GM13976 (cell line): ENCODE measurements around the gene HBS1L.
A peak's percentile ranks its signal among the peaks of the same experiment; 100 is the strongest.

Experiments
- DNase-seq: peaks from one replicate; pipeline ENCODE4 v3.0.0; 2012; ENCODE audit warnings: low spot score
- in situ Hi-C: fragments of 300-500 bp; cut with MboI; formaldehyde crosslinking; loops from one replicate; pipeline ENCODE4 v1.12.0; 2022; ENCODE audit warnings: low sequenced_read_pairs, mixed read lengths, inconsistent platforms; ENCODE audit not compliant: unreplicated experiment
- TF ChIP-seq, protein P1 (sequence below): IDR thresholded peaks from 2 replicates; pipeline ENCODE4 v1.5.1; 2012; ENCODE audit warnings: borderline replicate concordance, mild to moderate bottlenecking; ENCODE audit not compliant: insufficient read depth; ENCODE audit errors: extremely low read depth, missing control alignments, control extremely low read depth

HBS1L gene

DNA sequence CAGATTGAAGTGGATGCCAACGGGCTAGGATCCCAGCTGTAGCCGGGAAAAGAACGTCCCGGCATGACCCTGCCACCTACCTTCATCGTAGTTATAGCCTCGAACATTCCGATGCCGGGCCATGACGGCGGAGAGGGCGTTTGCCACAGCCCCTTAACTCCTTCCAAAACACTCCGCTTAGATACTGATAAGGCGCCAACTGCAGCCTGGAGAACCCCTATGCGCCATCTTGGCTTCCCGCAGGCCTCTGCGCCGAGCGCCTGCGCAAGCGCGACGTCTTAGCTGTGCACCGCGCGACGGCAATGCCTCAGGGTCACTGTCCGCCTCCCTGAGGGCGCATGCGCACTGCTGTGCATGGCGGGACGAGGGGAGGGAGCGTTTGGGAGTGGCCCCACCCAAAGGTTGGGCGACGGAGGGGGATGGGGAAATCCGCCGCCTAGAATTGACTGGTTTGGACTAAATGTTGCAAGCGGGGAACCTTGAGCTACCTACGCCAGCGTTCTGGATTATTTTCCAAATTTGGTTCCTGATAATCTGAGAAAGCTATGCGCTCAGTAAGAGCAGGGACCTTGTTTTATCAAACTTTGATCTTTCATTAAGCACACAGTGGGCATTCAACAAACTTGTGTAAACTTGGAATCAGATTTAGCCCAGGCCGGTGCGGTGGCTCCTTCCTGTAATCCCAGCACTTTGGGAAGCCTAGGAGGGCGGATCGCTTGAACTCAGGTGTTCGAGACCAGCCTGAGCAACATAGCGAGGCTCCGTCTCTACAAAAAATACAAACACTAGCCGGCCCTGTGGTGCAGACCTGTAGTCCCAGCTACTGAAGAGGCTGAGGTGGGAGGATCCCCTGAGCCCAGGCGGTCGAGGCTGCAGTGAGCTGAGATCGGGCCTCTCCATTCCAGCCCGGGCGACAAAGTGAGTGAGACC lies at the start of gene HBS1L:
Gene HBS1L, minus strand, starts transcription at position 254 of the 930 bp plus-strand sequence. Its CDS starts 131 bp downstream, at position 123.
- in situ Hi-C loops, result no loop called here
- peak; percentile 97 for DNase-seq
- TF ChIP-seq, protein P1, sequence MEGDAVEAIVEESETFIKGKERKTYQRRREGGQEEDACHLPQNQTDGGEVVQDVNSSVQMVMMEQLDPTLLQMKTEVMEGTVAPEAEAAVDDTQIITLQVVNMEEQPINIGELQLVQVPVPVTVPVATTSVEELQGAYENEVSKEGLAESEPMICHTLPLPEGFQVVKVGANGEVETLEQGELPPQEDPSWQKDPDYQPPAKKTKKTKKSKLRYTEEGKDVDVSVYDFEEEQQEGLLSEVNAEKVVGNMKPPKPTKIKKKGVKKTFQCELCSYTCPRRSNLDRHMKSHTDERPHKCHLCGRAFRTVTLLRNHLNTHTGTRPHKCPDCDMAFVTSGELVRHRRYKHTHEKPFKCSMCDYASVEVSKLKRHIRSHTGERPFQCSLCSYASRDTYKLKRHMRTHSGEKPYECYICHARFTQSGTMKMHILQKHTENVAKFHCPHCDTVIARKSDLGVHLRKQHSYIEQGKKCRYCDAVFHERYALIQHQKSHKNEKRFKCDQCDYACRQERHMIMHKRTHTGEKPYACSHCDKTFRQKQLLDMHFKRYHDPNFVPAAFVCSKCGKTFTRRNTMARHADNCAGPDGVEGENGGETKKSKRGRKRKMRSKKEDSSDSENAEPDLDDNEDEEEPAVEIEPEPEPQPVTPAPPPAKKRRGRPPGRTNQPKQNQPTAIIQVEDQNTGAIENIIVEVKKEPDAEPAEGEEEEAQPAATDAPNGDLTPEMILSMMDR, result no peak

DNA sequence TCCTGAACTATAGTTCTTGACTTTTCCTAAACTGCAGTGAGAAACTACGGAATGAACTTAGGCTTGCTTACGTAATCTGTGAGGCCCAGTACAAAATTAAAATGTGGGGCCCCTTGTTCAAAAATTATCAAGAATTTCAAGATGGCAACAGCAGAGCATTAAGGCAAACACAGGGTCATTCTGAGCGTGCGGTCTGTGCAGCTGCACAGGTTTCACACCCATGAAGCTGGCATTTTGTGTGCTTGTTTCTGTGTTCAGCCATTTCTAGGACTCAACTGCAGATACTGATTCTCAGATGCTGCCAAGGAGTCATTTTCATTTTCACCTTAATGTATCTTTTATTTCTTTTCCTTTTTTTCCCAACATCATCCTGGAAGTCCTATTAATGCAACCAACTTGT lies 49.6 kb upstream of the HBS1L start:
- TF ChIP-seq, protein P1, result no peak
- no peak for DNase-seq
- in situ Hi-C loops, result no loop called here

DNA sequence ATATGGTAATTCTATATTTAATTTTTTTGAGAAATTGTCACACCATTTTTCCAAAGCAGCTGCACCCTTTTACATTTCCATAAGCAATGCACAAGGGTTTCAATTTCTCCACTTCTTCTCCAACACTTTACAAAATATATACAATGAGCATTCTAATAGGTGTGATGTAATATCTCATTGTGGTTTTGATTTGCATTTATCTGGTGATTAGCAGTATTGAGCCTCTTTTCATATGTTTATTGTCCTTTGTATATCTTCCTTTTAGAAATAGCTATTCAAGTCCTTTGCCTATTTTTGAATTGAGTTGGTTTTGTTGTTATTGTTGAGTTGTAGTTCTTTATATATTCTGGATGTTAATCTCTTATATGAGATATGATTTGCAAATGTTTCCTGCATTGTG lies 47.6 kb upstream of the HBS1L start:
- in situ Hi-C loops, result no loop called here
- TF ChIP-seq, protein P1, result no peak

DNA sequence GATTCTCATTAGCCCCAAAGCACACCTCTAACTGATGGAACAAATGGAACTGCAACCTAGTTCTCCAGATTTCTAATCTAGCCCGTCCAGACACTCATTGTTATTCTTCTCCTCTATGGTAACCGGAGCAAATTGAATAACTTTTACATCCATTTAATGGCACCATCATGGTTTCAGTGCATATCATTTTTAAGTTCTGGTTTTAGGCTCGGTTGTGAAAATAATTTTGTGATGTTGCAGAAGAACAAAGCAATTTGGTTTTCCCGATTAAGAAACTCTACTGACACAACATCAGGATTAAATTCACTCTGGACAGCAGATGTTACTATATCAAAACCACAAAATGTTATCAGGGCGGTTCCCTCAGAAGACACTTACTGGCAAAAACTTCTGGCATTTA lies 42.5 kb upstream of the HBS1L start:
- TF ChIP-seq, protein P1, result no peak

More for the DNA sequence above, 47.6 kb upstream of the HBS1L start:
- no peak for DNase-seq

DNA sequence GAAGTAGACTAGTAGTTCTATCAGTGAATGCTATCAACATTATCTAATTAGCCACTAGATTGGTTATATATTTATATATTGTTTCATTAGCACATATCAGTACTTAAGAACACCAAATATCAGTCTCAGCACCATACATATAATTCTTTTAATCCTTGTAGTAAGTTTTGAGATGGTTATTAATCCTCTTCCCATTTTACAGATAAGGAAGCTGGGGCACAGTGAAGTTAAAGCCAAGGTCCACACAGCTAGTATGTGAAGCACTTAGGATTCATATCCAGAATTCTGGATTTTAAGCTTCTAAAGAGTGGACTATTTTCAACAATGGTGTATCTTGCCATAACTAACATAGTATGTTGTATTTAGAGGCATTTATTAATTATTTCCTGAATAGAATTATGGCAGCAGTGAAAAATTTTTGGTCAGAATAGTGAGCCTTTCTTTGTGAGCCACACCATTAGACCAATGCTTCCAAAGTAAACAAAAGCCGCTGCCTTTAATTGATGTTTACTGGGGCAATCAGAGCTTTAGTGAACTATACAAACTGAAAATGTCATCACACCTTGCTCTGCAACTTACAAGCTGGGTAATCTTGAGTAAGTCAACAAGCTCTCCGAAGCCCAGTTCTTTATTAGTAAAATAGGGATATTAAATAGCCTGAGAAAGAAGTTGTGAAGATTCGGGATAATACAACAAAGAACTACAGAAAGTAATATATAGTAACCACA lies 41.9 kb upstream of the HBS1L start:
- no peak for DNase-seq
- in situ Hi-C loops, result no loop called here
- TF ChIP-seq, protein P1, result no peak

More for the DNA sequence above, 42.5 kb upstream of the HBS1L start:
- DNase-seq, result no peak
- in situ Hi-C loops, result no loop called here

DNA sequence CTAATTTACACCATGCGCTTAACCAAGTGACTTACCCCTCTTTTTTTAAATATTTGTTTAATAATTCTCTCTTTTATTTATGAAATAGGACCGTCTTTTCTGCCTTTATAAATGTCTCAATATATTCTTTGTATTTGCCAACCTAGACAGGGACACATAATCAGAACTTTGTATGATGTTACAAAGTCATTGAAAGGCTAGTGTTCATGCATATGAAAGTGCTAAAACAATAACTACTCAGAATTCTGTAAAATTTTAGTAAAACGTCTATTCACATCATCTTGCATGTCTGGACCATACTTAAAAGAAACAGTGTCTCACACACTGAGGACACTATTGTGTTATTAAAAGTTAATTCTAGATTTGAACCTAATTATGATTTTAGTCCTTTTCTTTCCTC lies 41.1 kb upstream of the HBS1L start:
- TF ChIP-seq, protein P1, result no peak
- no peak for DNase-seq
- in situ Hi-C loops, result no loop called here
